ENCODE results near the gene ACE2.

Gene ACE2

GRCh38 chrX:15547356-15547755 lies 53.4 kb downstream of the ACE2 start:
- Histone ChIP-seq H4K20me1 (ENCODE audit: insufficient read depth) (no peaks in the 10 kb centered on the region), H3K4me1 (ENCODE audit: low read depth, poor library complexity, severe bottlenecking) (no peaks in the 10 kb centered on the region), H3K79me2 (ENCODE audit: insufficient read depth, low read depth) (no peaks in the 10 kb centered on the region), H3K27ac (no peak overlapping the region), H3K36me3 (ENCODE audit: insufficient read depth) (no peaks in the 10 kb centered on the region), H3K27me3 (ENCODE audit: insufficient read depth, low read depth) (no peaks in the 10 kb centered on the region), H3K4me2 (no peak overlapping the region), H2AFZ (ENCODE audit: low read depth) (no peak overlapping the region), H3K9ac (no peak overlapping the region), H3K4me3 (IDR thresholded peaks at IDR 0.05; ENCODE audit: insufficient read depth, low read depth, low read length) (no peak overlapping the region)
- no peak for TF ChIP-seq CTCF (conservative IDR thresholded peaks at IDR 0.05; ENCODE audit: low read depth, low read length)

GRCh38 chrX:15546745-15547144 lies 54.0 kb downstream of the ACE2 start:
- H3K4me1 ChIP-seq (ENCODE audit: low read depth, poor library complexity, severe bottlenecking), result no peaks in the 10 kb centered on the region
- H3K27ac ChIP-seq, result no peak overlapping the region
- no peak overlapping the region for H3K9ac ChIP-seq
- H3K36me3 ChIP-seq (ENCODE audit: insufficient read depth), result no peaks in the 10 kb centered on the region
- H3K27me3 ChIP-seq (ENCODE audit: insufficient read depth, low read depth), result no peaks in the 10 kb centered on the region
- TF ChIP-seq CTCF (conservative IDR thresholded peaks at IDR 0.05; ENCODE audit: low read depth, low read length), result no peak
- no peaks in the 10 kb centered on the region for H3K79me2 ChIP-seq (ENCODE audit: insufficient read depth, low read depth)
- no peaks in the 10 kb centered on the region for H4K20me1 ChIP-seq (ENCODE audit: insufficient read depth)
- H3K4me2 ChIP-seq, result no peak overlapping the region
- H2AFZ ChIP-seq (ENCODE audit: low read depth), result no peak overlapping the region
- no peak overlapping the region for H3K4me3 ChIP-seq (IDR thresholded peaks at IDR 0.05; ENCODE audit: insufficient read depth, low read depth, low read length)

- TF ChIP-seq CTCF (conservative IDR thresholded peaks at IDR 0.05; ENCODE audit: low read depth, low read length), result no peak
- no peak overlapping the region for H3K27ac ChIP-seq
- H3K4me1 ChIP-seq (ENCODE audit: low read depth, poor library complexity, severe bottlenecking), result no peaks in the 10 kb centered on the region
- H3K9ac ChIP-seq, result no peak overlapping the region
- no peaks in the 10 kb centered on the region for H4K20me1 ChIP-seq (ENCODE audit: insufficient read depth)
- H3K4me2 ChIP-seq, result no peak overlapping the region
- no peaks in the 10 kb centered on the region for H3K36me3 ChIP-seq (ENCODE audit: insufficient read depth)
- no peak overlapping the region for H3K4me3 ChIP-seq (IDR thresholded peaks at IDR 0.05; ENCODE audit: insufficient read depth, low read depth, low read length)
- H3K27me3 ChIP-seq (ENCODE audit: insufficient read depth, low read depth), result no peaks in the 10 kb centered on the region
- no peaks in the 10 kb centered on the region for H3K79me2 ChIP-seq (ENCODE audit: insufficient read depth, low read depth)
- no peak overlapping the region for H2AFZ ChIP-seq (ENCODE audit: low read depth)
Measured at GRCh38 chrX:15530318-15530717, 70.4 kb downstream of the ACE2 start.

- TF ChIP-seq CTCF (conservative IDR thresholded peaks at IDR 0.05; ENCODE audit: low read depth, low read length), result no peak
- no peak overlapping the region for H3K27ac ChIP-seq
- no peak overlapping the region for H3K4me2 ChIP-seq
- H2AFZ ChIP-seq (ENCODE audit: low read depth), result no peak overlapping the region
- H3K9ac ChIP-seq, result no peak overlapping the region
- no peaks in the 10 kb centered on the region for H3K4me1 ChIP-seq (ENCODE audit: low read depth, poor library complexity, severe bottlenecking)
- H3K4me3 ChIP-seq (IDR thresholded peaks at IDR 0.05; ENCODE audit: insufficient read depth, low read depth, low read length), result no peak overlapping the region
- H3K36me3 ChIP-seq (ENCODE audit: insufficient read depth), result no peaks in the 10 kb centered on the region
- no peaks in the 10 kb centered on the region for H4K20me1 ChIP-seq (ENCODE audit: insufficient read depth)
- H3K27me3 ChIP-seq (ENCODE audit: insufficient read depth, low read depth), result no peaks in the 10 kb centered on the region
- no peaks in the 10 kb centered on the region for H3K79me2 ChIP-seq (ENCODE audit: insufficient read depth, low read depth)
Measured at GRCh38 chrX:15529165-15529564, 71.6 kb downstream of the ACE2 start.
